Esophagus muscularis mucosa (tissue), 3 donors: ENCODE data around the gene NCOA1.

Experiments
- POLR2A ChIP-seq: fragments of 450-650 bp; IDR thresholded peaks from one replicate; pipeline ENCODE4 v1.6.1; 2017; ENCODE audit warnings: antibody characterized with exemption, moderate library complexity, mild to moderate bottlenecking, low read depth
- TF ChIP-seq, protein P1 (sequence below), 3 experiments: fragments of 200-600 bp in 2 of 3; fragments of 450-650 bp in 1 of 3; sonication (generic) in 2 of 3; IDR thresholded peaks; one replicate each; pipeline ENCODE4 v1.5.1; 2017 to 2019; ENCODE audit warnings: antibody characterized with exemption in 3 of 3, mild to moderate bottlenecking in 2 of 3, moderate library complexity in 1 of 3

GRCh38 chr2:24771764-24772586 is 280.9 kb downstream of the NCOA1 start:
- TF ChIP-seq, protein P1, sequence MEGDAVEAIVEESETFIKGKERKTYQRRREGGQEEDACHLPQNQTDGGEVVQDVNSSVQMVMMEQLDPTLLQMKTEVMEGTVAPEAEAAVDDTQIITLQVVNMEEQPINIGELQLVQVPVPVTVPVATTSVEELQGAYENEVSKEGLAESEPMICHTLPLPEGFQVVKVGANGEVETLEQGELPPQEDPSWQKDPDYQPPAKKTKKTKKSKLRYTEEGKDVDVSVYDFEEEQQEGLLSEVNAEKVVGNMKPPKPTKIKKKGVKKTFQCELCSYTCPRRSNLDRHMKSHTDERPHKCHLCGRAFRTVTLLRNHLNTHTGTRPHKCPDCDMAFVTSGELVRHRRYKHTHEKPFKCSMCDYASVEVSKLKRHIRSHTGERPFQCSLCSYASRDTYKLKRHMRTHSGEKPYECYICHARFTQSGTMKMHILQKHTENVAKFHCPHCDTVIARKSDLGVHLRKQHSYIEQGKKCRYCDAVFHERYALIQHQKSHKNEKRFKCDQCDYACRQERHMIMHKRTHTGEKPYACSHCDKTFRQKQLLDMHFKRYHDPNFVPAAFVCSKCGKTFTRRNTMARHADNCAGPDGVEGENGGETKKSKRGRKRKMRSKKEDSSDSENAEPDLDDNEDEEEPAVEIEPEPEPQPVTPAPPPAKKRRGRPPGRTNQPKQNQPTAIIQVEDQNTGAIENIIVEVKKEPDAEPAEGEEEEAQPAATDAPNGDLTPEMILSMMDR (IDR thresholded peaks at IDR 0.05), result no peak
- TF ChIP-seq POLR2A, result no peak
